HepG2 (cell line): ENCODE measurements around the gene MTF1. TPM values are rescaled to one million over a fixed set of nuclear protein-coding genes. Genes with fewer than 3 reads are reported as not detected.

Experiments
- ATRX ChIP-seq: sonication (generic); formaldehyde crosslinking; IDR thresholded peaks from 2 replicates; pipeline ENCODE4 v1.4.0; 2020; ENCODE audit warnings: missing genetic modification reagents, borderline replicate concordance
- CC2D1A ChIP-seq: sonication (generic); formaldehyde crosslinking; IDR thresholded peaks from 2 replicates; pipeline ENCODE4 v1.8.1; 2023; ENCODE audit warnings: mild to moderate bottlenecking, missing genetic modification reagents
- EEA1 ChIP-seq: sonication (generic); formaldehyde crosslinking; IDR thresholded peaks from 2 replicates; pipeline ENCODE4 v1.5.1; 2020; ENCODE audit warnings: mild to moderate bottlenecking, missing genetic modification reagents, borderline replicate concordance
- EED ChIP-seq: sonication (generic); formaldehyde crosslinking; IDR thresholded peaks from 2 replicates; pipeline ENCODE4 v1.5.0; 2020; ENCODE audit warnings: mild to moderate bottlenecking, missing genetic modification reagents
- ELF4 ChIP-seq: sonication (generic); formaldehyde crosslinking; IDR thresholded peaks from 2 replicates; pipeline ENCODE4 v1.5.0; 2020; ENCODE audit warnings: missing genetic modification reagents, mild to moderate bottlenecking, moderate library complexity, borderline replicate concordance
- GPN1 ChIP-seq: sonication (generic); formaldehyde crosslinking; IDR thresholded peaks from 2 replicates; pipeline ENCODE4 v1.5.1; 2020; ENCODE audit warnings: missing genetic modification reagents, borderline replicate concordance
- HNRNPUL1 ChIP-seq: fragments of 200-400 bp; formaldehyde crosslinking; IDR thresholded peaks from 2 replicates; pipeline ENCODE4 v1.6.1; 2017; ENCODE audit warnings: low read depth, mild to moderate bottlenecking, low read length, moderate library complexity
- KAT2B ChIP-seq: fragments of 150-350 bp; IDR thresholded peaks from 2 replicates; pipeline ENCODE4 v1.6.1; 2014; ENCODE audit warnings: low read depth, low read length, borderline replicate concordance
- MBD4 ChIP-seq: IDR thresholded peaks from 2 replicates; pipeline ENCODE4 v1.6.1; 2012; ENCODE audit warnings: low read length, inconsistent platforms, borderline replicate concordance
- NFE2L2 ChIP-seq: fragments of 150-350 bp; IDR thresholded peaks from 2 replicates; pipeline ENCODE4 v1.6.1; 2014; ENCODE audit warnings: low read length
- NPAS2 ChIP-seq: sonication (generic); formaldehyde crosslinking; IDR thresholded peaks from 2 replicates; pipeline ENCODE4 v1.8.0; 2022; ENCODE audit warnings: mild to moderate bottlenecking, missing genetic modification reagents, borderline replicate concordance
- NR1H2 ChIP-seq: sonication (generic); formaldehyde crosslinking; IDR thresholded peaks from 2 replicates; pipeline ENCODE4 v1.8.1; 2022; ENCODE audit warnings: low read depth, missing genetic modification reagents, borderline replicate concordance
- RFXAP ChIP-seq: sonication (generic); formaldehyde crosslinking; IDR thresholded peaks from 2 replicates; pipeline ENCODE4 v1.4.0; 2020; ENCODE audit warnings: missing genetic modification reagents, borderline replicate concordance
- SP4 ChIP-seq: sonication (generic); formaldehyde crosslinking; IDR thresholded peaks from 2 replicates; pipeline ENCODE4 v1.8.1; 2023; ENCODE audit warnings: mild to moderate bottlenecking, missing genetic modification reagents
- TAF1 ChIP-seq: sonication (generic); formaldehyde crosslinking; IDR thresholded peaks from 2 replicates; pipeline ENCODE4 v1.4.0; 2020; ENCODE audit warnings: missing genetic modification reagents
- ZFP36L1 ChIP-seq: sonication (generic); formaldehyde crosslinking; IDR thresholded peaks from 2 replicates; pipeline ENCODE4 v1.8.0; 2022; ENCODE audit warnings: mild to moderate bottlenecking, missing genetic modification reagents, moderate library complexity
- ZNF264 ChIP-seq: sonication (generic); formaldehyde crosslinking; IDR thresholded peaks from 2 replicates; pipeline ENCODE4 v1.4.0; 2020; ENCODE audit warnings: missing genetic modification reagents
- ZNF367 ChIP-seq: sonication (generic); formaldehyde crosslinking; IDR thresholded peaks from 2 replicates; pipeline ENCODE4 v1.4.0; 2020; ENCODE audit warnings: missing genetic modification reagents, borderline replicate concordance
- ZNF761 ChIP-seq: sonication (generic); formaldehyde crosslinking; conservative IDR thresholded peaks from 2 replicates; pipeline ENCODE4 v1.4.0; 2020; ENCODE audit warnings: mild to moderate bottlenecking, missing genetic modification reagents
- ZNF775 ChIP-seq: sonication (generic); formaldehyde crosslinking; IDR thresholded peaks from 2 replicates; pipeline ENCODE4 v1.4.0; 2020; ENCODE audit warnings: missing genetic modification reagents, mild to moderate bottlenecking, moderate library complexity, borderline replicate concordance
- ZNF839 ChIP-seq: sonication (generic); formaldehyde crosslinking; IDR thresholded peaks from 2 replicates; pipeline ENCODE4 v1.4.0; 2020; ENCODE audit warnings: missing genetic modification reagents, mild to moderate bottlenecking, borderline replicate concordance
- polyA plus RNA-seq, 8 experiments: library from polyadenylated mRNA; depleted of rRNA in 3 of 8; stranded (reverse) in 7 of 8; unstranded in 1 of 8; fragments of >200 nt; fragmentation: Illumina TruSeq in 4 of 8; extraction: Trizol in 4 of 8; gene quantifications; 2 replicates each; pipeline versions ENCODE4 v1.2.1 to v1.2.3, GENCODE V29; 2011 to 2016; ENCODE audit warnings: low read depth in 4 of 8, missing spikeins in 1 of 8, mixed read lengths in 1 of 8; ENCODE audit not compliant: insufficient read depth in 1 of 8
- total RNA-seq, 5 experiments: library from RNA; depleted of rRNA; stranded (reverse); fragments of >200 nt; fragmentation: Illumina TruSeq; extraction: Trizol; gene quantifications; 2 replicates each; pipeline ENCODE4 v1.2.3, GENCODE V29; 2016; ENCODE audit warnings: low read depth in 1 of 5
- TF ChIP-seq, protein P1 (sequence below): sonication (generic); formaldehyde crosslinking; IDR thresholded peaks from 2 replicates; pipeline ENCODE4 v1.8.1; 2023; ENCODE audit warnings: mild to moderate bottlenecking, missing genetic modification reagents, borderline replicate concordance
- TF ChIP-seq, protein P2 (sequence below): sonication (generic); formaldehyde crosslinking; IDR thresholded peaks from 2 replicates; pipeline ENCODE4 v1.5.1; 2020; ENCODE audit warnings: missing genetic modification reagents, mild to moderate bottlenecking, borderline replicate concordance
- TF ChIP-seq, protein P3 (sequence below): sonication (generic); formaldehyde crosslinking; IDR thresholded peaks from 2 replicates; pipeline ENCODE4 v1.5.1; 2020; ENCODE audit warnings: mild to moderate bottlenecking, missing genetic modification reagents, borderline replicate concordance
- TF ChIP-seq, protein P4 (sequence below): sonication (generic); formaldehyde crosslinking; IDR thresholded peaks from 2 replicates; pipeline ENCODE4 v1.4.0; 2020; ENCODE audit warnings: missing genetic modification reagents
- TF ChIP-seq, protein P5 (sequence below): sonication (generic); formaldehyde crosslinking; IDR thresholded peaks from 2 replicates; pipeline ENCODE4 v1.4.0; 2020; ENCODE audit warnings: mild to moderate bottlenecking, missing genetic modification reagents

MTF1 gene
- total and polyA plus RNA-seq, 2 of the 13 experiments (the other 11 are each of a cell fraction or from before 2014, with no cell fraction given), result 2.4 to 3.3 TPM

DNA sequence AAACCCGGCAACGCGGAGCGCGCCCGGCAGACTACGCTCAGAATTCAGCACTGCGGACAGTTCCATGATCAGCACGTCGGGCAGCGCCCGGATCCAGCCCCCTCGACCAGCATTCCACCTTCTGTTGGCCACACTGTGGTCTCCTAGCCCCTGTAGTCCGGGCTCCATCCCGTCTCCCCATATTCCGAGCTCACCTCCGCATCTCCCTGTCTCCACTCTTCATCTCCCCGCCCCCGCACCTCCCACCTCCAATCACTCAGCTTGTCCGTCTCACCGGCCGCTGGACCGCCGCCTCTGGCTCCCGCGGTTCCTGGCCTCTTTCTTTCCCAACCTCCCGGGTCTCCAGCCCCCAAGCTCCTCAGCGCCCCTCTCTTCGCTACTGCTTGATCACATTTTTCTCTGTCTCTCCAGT, 95.0 kb downstream of the MTF1 start (continued):
- TF ChIP-seq RFXAP (CRISPR knock-in tag) (peak; percentile 97), NPAS2 (CRISPR knock-in tag) (peak; percentile 94; the same call in 1 of the 2 replicates), CC2D1A (0 out of 2 replicates have a peak, but pooled peaks have one; percentile 52), EEA1 (CRISPR knock-in tag) (peak; percentile 99), EED (CRISPR knock-in tag) (peak; percentile 98), TAF1 (peak; percentile 86), ZNF367 (CRISPR knock-in tag) (peak; percentile 99; the same call in 1 of the 2 replicates), SP4 (CRISPR knock-in tag) (peak; percentile 85), HNRNPUL1 (no peak), NR1H2 (CRISPR knock-in tag) (peak; percentile 97), GPN1 (peak; percentile 99), ZFP36L1 (CRISPR knock-in tag) (peak; percentile 92), KAT2B (no peak), MBD4 (no peak), ZNF264 (CRISPR knock-in tag) (peak; percentile 99), ZNF775 (CRISPR knock-in tag) (peak; percentile 91; the same call in 1 of the 2 replicates), ZNF839 (CRISPR knock-in tag) (peak; percentile 78; the same call in 1 of the 2 replicates), NFE2L2 (no peak), ATRX (CRISPR knock-in tag) (peak; percentile 92; the same call in 1 of the 2 replicates), ZNF761 (peak; percentile 85; the same call in 1 of the 2 replicates), ELF4 (peak; percentile 91)
- TF ChIP-seq, protein P1, sequence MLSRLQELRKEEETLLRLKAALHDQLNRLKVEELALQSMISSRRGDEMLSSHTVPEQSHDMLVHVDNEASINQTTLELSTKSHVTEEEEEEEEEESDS (CRISPR knock-in tag), result peak; percentile 98
- TF ChIP-seq, protein P2, sequence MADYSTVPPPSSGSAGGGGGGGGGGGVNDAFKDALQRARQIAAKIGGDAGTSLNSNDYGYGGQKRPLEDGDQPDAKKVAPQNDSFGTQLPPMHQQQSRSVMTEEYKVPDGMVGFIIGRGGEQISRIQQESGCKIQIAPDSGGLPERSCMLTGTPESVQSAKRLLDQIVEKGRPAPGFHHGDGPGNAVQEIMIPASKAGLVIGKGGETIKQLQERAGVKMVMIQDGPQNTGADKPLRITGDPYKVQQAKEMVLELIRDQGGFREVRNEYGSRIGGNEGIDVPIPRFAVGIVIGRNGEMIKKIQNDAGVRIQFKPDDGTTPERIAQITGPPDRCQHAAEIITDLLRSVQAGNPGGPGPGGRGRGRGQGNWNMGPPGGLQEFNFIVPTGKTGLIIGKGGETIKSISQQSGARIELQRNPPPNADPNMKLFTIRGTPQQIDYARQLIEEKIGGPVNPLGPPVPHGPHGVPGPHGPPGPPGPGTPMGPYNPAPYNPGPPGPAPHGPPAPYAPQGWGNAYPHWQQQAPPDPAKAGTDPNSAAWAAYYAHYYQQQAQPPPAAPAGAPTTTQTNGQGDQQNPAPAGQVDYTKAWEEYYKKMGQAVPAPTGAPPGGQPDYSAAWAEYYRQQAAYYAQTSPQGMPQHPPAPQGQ (CRISPR knock-in tag), result no peak
- TF ChIP-seq, protein P3, sequence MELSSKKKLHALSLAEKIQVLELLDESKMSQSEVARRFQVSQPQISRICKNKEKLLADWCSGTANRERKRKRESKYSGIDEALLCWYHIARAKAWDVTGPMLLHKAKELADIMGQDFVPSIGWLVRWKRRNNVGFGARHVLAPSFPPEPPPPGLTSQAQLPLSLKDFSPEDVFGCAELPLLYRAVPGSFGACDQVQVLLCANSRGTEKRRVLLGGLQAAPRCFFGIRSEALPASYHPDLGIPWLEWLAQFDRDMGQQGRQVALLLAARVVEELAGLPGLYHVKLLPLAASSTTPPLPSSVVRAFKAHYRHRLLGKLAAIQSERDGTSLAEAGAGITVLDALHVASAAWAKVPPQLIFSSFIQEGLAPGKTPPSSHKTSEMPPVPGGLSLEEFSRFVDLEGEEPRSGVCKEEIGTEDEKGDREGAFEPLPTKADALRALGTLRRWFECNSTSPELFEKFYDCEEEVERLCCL (CRISPR knock-in tag), result peak; percentile 99
- TF ChIP-seq, protein P4, sequence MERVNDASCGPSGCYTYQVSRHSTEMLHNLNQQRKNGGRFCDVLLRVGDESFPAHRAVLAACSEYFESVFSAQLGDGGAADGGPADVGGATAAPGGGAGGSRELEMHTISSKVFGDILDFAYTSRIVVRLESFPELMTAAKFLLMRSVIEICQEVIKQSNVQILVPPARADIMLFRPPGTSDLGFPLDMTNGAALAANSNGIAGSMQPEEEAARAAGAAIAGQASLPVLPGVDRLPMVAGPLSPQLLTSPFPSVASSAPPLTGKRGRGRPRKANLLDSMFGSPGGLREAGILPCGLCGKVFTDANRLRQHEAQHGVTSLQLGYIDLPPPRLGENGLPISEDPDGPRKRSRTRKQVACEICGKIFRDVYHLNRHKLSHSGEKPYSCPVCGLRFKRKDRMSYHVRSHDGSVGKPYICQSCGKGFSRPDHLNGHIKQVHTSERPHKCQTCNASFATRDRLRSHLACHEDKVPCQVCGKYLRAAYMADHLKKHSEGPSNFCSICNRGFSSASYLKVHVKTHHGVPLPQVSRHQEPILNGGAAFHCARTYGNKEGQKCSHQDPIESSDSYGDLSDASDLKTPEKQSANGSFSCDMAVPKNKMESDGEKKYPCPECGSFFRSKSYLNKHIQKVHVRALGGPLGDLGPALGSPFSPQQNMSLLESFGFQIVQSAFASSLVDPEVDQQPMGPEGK (CRISPR knock-in tag), result peak; percentile 86
- TF ChIP-seq, protein P5, sequence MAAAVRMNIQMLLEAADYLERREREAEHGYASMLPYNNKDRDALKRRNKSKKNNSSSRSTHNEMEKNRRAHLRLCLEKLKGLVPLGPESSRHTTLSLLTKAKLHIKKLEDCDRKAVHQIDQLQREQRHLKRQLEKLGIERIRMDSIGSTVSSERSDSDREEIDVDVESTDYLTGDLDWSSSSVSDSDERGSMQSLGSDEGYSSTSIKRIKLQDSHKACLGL (CRISPR knock-in tag), result peak; percentile 99
